Right lung (tissue), 5 donors: ENCODE measurements around the gene LRIT2. TPM values are rescaled to one million over a fixed set of nuclear protein-coding genes. Genes with fewer than 3 reads are reported as not detected.

Experiments
- DNase-seq, 2 donors: peaks; one replicate each; pipeline ENCODE4 v3.0.0-alpha.2; 2013
- polyA plus RNA-seq, 5 donors: library from polyadenylated mRNA; unstranded; fragments of 120-200 nt; gene quantifications; one replicate each; pipeline versions ENCODE4 v1.2.1 to v1.2.3, GENCODE V29; 2013; ENCODE audit warnings: inconsistent platforms in 1 of 5, low replicate concordance in 1 of 5; ENCODE audit not compliant: insufficient read length in 5 of 5, insufficient read depth in 1 of 5

LRIT2 gene
- polyA plus RNA-seq, 5 donors: not detected

DNA sequence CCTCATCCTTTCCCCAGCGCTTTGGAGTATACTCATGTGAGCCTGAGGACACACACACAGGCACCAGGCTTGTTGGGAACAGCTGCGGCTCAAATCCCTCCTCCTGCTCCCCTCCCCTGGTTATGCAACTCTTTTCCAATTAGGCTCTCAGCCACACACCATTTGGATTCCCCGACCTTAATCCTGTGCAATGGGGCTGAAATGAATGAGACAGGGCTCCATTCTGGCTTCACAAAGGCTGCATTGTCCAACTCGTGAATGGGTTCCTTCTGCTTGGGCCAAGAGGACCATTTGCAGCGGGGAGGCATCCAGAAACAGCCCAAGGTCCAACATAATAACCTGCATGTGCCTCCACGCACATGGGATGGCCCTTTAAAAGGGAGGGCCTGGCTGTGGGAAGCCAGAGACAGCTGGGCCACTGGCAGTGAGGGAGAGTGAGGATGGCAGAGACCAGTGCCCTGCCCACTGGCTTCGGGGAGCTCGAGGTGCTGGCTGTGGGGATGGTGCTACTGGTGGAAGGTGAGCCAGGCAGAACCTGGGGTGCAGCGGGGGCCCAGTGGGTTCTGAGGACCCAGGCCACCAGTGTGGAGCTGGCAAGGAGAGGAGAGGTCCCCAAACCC, 19.4 kb upstream of the LRIT2 start, which contains the start of gene RGR:
Gene RGR (plus strand): TSS at position 403 of the 620 bp plus-strand sequence. CDS start 38 bp downstream, at position 441.
- peak; percentile 27 to 45 for DNase-seq

DNA sequence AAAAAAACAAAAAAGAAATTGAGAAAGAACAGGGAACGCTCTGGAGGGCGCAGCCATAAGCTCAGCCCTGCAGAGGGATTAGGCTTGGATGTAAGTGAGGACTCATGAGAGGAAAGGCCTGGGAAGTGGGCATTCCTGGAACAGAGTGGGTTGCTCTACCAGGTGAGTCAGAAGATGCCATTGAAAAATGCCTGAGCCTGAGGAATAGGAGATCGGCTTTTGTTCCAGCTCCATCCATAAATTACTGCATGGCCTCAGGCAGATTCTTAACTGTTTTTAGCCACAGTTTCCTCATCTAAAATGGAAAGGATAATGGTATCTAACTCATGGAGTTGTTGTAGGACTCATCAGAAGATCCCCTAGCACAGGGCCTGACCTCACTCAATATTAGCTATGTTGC, 18.4 kb upstream of the LRIT2 start:
- no peak for DNase-seq

DNA sequence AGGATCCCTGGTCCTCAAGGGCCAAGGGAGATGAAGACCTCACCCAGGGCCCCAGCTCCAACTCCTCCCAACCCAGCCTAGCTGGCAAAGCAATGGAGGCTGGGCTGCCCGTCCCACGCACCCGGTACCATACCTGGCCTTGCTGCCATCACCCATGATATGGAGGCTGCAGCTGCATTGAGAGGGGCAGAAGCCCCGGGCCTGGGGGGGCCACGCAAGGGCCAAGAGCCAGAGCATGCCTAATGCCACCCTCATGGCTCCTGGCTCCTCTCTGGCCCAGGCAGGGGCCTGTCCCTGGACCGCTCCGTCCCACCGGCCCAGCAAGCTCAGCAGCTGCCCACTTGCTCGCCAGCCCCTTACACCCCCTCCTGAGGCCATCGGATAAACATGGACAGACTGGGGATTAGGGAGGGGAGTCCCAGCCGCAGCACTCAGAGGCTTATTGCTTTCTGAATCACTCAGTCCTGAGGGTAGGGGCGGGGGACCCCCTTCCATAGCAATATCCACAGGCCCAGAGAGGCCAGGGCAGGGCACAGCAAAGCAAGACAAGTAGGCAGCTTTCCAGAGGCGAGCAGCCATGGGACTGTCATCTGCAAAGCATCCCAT, 15.9 kb upstream of the LRIT2 start, which contains the start of gene LRIT1:
Gene LRIT1 (minus strand): TSS at position 362 of the 606 bp plus-strand sequence. CDS start 107 bp downstream, at position 255.
- no peak for DNase-seq

DNA sequence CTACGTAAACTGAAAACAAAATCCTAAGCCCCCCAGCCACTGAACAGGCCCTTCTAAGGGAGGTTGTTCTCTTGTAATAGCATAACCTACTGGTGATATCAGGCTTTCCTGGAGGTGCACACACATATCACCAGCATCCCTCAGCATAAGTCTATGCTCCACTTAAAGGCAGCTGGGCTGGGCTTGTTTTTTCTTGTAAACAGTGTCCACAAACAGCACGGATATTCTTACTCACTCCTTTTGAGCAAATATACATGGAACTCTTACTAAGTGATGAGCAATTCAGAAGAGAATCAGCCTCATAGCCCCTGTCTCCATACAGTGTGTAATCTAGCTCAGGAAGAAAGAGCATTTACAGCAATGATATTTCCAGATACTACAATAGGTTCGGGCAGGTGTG, 13.6 kb upstream of the LRIT2 start:
- no peak for DNase-seq

DNA sequence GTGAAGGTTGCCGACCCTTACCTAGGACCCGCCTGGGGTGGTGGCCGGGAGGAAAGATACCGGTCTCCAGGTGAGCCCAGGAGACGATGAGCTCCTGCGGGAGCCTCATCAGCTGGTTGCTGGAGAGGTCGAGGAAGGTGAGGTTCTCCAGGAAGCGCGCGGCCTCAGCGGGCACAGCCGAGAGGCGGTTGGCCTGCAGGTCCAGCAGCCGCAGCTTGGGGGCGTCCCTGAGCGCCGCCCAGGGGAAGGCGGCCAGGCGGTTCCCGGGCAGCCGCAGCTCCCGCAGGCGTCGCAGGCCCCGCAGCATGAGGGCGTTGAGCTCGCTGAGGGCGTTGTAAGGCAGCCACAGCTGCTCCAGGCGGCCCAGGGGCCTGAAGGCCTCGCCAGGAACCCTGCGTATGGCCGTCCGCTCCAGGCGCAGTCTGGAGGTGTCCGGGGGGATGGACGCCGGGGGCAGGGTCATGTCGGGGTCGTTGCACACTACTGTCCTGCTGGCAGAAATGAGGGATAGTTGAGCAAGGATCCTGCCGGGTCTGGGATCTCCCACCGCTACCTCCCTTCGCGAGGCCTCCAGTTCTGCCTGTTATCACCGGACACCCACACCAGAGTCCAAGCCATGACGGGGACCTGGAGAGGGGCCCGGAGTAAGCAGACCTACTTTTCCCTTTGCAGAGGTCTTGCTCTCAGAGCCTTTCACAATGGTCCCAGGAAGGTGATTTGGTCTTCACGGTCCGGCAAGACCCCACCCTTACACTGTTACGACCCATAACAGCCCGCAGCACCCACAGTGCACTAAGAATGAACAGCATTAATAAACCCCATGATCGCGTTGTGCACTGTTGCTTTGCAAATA, 12.1 kb upstream of the LRIT2 start:
- DNase-seq: no peak

DNA sequence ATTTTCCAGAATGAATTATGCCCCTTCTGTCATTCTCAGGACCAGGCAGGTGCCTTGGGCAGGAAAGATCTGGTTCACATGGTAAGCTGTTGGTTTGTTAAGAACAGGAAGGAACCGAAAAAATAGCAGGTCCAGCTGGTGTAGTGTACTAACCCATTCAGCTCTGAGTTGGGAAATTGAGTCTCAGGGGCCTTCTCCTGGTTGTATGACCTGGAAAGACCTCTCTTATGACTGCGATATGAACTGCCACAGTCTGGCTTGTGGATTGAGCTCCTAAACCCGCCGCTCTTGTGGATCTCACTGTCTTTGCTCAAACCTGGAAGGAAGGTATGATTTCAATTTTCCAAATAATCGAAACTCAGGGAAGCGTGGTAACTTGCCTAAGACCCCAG, 11.5 kb upstream of the LRIT2 start:
- no peak for DNase-seq

DNA sequence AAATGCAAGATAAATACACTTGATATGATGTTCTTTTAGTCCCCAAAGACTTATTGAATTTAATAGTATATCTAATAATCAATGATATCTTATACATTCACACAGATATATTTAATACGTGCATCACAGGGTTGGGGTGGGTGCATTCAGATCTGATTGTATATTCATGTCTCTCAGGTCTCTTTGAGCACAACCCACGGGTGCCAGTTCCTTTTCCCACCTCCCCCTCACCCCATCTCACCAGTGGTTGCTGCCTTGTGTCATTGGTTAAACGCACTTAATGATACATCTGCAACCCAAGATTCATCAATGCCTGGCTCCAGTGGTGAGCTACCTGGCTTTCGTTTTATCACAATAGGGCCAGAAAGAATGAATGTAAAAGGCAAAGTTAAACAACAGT, 9.8 kb upstream of the LRIT2 start:
- DNase-seq: no peak

DNA sequence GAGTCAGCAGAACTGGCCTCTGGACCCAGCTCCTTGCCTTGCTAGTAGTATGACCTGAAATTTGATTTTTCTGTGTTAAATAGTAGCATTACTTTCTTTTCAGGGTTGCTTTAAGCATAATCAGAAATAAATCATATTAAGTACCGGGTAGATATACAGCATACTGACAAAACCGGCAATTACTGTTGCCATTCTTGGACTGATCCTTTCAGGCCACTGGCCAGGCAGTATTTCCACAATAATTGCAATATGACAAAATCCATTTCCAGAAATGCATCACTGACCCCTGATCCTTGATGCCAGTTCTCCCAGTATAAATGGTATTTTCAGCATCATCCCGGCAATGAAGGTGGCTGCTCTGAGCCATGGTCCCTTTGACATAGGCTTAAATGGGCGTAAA, 9.1 kb upstream of the LRIT2 start:
- DNase-seq: no peak

DNA sequence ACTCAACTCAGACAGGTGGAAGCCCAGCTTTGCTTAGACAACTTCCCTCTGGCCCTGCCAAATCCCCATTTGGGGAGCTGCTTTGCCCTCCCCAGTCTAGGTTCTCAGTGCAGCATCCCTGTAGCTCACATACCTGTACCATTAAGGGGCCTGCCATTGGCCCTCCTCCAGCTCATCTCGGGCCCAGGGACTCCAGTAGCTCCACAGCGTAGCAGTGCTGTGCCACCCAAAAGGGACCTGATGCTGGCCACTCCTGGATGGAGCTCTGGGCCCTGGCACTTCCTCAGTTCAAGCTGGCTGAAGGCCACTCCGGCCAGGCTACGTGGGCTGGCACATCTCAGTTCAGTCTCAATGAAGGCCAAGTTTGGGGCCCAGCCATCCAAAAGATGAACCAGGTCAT, 8.6 kb upstream of the LRIT2 start:
- no peak for DNase-seq

DNA sequence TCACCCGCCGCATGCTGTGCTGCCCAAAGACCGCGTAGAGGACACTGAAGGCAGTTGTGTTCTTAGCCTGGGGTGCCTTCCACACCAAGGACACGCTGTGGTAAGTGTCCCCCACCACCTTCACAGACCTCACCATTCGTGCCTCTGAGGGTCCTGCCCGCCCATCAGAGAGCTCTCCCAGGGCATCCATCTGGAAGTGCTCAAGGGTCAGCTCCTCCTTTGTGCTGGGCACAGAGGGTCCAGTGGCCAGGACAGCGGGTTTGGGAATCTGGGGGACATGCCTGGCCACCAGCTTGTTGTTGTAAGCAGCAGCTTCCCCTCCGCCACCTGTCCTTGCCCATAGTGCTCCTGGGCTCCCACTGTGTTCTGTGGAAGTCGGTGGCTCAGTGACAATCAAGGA, 7.0 kb upstream of the LRIT2 start:
- no peak for DNase-seq

DNA sequence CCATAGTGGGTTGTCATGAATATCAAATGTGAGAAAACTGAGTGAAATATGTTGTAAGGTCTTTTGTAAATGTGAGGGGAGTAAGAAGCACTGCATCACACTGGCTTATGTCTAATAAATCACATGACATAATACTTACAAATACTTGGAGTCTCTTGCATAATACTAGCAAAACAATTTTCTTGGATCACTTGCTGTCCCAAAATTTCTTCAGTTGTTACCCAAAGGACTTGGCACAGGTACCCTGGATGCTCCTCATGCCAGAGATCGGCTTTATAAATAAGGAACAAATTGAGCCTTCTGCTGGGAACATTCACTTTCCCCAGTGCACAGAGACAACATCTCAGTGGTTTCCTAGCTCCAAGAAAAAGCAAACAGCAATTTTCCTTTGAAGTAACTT, 5.0 kb upstream of the LRIT2 start:
- DNase-seq: no peak

DNA sequence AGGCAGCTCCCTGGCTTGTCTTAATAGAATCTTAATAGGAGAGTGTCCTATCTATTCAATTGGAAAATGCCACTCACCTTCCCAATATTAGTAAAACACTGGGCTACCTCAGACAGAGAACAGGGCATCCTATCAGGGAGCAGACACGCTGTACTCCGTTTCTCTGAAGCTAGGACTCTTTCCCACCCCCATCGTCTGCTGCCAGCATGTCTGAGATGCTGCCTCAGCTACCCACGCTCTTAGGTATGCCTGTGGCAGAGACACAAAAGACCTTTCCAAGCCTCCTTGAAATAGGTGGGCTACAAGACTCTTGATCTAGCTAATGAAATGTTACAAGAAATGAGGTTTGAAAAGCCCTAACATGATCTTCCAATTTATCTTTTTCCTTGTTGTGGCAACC, 2.5 kb upstream of the LRIT2 start:
- DNase-seq: no peak

DNA sequence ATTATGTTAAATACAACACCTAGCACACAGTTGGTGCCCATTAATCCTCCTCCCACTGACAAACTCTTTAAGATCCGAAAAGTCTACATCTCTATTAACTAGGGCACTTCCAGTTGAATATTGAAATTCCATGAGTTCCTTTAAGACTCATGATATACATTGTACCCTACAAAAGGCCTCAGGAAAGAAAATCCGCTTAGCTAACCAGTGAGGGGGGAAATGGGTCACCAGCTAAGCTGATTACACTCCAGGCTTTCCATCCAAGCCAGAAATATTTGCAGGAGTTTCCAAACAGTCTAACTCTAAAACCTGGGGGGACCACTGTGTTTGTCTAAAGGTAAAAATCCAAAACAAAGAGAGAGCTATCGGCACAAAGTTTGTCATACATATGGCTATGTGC, 1.3 kb upstream of the LRIT2 start:
- no peak for DNase-seq

DNA sequence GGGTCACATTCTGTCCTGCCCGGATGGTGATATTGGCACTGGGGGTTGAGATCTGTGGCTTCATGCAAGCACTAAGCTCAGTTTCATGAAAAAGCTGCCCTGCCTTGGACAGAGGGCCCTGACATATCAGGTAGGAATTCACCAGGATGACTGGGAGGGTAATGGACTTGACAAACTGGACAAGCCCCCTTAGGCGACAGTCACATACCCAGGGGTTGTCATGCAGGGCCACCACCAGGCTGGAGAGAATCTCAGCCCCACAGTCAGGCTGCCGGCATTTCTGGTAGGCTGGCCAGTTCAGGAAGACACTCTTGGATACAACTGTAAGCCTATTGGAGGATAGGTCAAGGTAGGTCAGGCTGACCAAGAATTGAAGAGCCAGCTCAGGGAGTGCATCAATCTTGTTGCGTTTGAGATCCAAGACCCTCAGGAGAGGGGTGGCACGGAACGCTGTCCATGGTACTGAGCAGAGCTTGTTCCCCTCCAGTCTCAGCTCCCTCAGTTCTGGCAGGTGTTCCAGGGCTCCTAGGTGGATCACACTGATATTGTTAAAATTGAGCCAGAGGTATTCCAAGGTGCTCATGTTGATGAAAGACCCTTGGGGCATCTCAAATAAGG, 824 bp downstream of the LRIT2 start:
- no peak for DNase-seq

DNA sequence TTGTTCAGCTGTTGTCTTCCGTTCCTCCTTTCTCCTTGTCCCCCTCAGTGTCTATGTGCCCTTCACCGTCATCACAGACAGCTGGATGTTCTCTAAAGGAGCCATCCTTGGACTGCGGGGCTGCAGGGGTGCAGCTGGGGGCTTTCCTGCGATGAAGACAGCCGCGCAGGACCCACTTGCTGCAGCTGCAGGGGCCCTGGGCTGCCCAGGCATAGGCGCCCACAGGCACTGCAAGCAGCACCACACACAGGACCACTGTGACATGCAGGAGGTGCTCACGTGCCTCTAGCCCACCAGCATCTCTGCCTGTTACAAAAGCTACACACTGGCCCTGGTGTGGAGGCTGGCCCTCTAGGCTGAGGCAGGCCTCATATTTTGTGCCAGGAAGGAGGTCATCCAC, 3.4 kb downstream of the LRIT2 start:
- no peak for DNase-seq

DNA sequence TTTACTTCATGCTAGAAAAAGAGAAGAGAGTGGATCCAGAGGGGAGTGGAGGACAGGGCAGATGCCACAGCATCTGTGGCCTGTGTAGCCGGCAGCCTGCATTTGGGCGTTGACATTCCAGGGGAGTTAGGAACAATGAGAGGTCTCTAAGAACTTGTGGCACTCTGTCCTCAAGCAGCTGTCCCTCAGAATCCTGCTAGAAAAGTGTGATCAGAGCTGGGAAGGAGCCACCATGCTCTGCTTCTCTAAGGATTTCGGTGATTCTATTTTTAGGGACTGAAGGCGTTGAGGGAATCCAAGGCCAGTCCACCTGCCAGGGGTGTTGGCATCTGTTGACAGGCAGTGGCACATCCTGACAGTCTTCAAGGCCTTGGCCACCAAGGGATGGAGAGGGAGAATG, 7.6 kb downstream of the LRIT2 start:
- DNase-seq: no peak

DNA sequence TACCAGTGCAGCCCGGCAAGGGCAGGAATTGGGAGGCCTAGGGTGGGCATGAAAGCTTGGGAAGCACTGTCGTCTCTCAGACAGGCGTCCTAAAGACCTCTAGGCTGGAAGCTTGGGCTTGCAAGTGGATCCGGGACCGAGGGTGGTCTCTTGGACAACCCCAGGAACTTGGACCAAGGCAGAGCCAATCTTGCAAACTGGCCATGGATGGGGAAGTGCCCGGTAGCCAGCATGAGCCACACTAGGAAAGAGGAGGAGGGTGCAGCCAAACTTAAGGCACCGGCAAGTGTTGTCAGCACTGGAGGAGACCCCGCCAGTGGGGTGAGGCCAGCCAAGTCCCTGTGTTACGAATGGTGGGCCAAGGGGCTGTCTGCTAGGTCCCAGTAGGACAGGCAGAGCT, 8.5 kb downstream of the LRIT2 start:
- no peak for DNase-seq

DNA sequence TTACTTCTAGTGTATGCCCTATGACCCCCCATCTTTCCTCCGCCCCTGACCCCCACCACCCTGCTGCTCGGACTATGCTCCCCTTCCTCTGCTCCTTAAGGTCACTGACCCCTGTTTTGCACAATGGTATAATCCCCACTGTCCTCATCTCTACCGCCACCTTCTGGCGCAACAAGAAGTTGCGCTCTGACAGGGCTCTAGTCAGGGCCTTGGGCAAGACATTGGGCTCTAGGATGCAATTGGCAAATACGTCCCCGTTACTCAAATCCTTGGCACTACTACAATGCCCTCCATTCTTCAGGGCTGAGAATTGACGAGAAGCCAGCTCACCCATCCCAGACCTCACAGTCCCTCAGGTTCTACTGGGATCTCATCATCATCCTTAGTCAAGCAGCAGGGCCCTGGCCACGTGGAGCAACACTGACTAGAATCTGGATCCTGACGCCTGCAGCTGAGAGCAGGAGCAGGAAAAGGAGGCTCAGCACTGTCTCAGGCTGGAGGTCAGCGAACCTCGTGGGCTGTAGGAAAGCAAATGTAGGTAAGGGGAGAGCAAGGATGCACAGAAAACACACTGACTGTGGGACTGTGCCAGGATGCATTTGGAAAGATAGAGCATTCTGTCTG, 10.6 kb downstream of the LRIT2 start:
- DNase-seq: no peak

DNA sequence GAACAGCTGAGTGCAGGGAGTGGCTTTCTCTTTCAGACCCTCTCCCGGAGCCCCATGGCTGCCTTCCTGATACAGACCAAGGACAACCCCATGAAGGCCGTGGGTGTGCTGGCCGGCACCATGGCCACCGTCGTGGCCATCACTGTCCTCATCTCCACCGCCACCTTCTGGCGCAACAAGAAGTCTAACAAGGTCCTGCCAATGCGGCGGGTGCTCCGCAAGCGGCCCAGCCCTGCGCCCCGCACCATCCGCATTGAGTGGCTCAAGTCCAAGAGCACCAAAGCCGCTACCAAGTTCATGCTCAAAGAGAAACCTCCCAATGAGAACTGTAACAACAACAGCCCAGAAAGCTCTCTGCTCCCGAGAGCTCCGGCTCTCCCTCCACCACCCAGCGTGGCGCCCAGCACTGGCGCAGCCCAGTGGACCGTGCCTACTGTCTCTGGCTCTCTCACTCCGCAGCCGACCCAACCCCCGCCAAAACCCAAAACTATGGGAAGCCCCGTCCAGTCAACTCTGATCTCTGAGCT, 11.2 kb downstream of the LRIT2 start:
- no peak for DNase-seq

DNA sequence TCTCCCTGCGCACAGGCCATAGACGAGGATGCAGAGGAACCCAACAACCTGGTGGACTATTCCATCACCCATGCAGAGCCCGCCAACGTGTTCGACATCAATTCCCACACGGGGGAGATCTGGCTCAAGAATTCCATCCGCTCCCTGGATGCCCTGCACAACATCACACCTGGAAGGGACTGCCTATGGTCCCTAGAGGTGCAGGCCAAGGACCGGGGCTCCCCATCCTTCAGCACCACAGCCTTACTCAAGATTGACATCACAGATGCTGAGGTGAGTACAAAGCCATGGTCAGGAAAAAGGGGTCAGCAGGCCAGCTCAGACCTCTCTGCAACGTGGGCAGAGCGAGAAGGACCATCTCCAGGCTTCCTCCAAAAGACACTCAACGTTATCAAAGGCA, 12.3 kb downstream of the LRIT2 start:
- DNase-seq: no peak

DNA sequence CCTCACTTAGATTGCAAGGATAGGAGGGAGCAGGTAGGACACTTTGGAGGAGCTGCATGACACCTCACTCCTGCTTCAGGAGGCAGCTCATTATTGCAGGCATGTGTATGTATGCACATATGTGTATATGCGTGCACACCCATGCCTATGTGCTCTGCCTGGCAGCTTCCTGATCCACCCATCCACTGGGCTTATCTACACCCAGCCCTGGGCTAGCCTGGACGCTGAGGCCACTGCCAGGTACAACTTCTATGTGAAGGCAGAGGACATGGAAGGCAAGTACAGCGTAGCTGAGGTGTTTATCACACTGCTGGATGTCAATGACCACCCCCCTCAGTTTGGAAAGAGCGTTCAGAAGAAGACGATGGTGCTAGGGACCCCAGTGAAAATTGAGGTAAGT, 13.3 kb downstream of the LRIT2 start:
- no peak for DNase-seq

DNA sequence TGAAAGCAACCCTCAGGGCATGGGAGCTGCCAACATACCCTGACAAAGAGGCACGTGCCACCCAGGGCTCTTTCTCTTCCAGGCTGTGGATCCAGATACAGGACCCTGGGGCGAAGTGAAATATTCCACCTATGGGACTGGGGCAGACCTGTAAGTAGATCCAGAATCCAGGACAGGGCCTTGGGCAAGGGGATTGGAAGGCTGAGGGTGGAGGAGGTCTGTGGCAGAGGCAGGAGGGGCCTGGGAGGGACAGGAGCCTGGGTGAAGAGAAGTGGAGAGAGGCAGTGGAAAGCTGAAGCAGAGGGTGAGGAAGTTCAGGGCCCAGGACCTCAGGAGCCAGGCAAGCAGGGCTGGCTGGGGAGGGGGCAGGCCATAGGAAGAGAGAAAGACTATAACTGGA, 13.8 kb downstream of the LRIT2 start:
- no peak for DNase-seq
